Neural cell (in vitro differentiated cells): ENCODE results near the gene TRAF6. TPM values are rescaled to one million over a fixed set of nuclear protein-coding genes. Genes with fewer than 3 reads are reported as not detected.
"Not testable (repeated sequence)": the region's sequence is repeated elsewhere in the genome, so short reads cannot be mapped to it uniquely, and the experiment has no call there.

Source experiments
- H2AFZ ChIP-seq: fragments of 200-600, 300-800 bp; sonication (generic), shearing (Covaris generic); 2 replicates; pipeline ENCODE4 v1.6.0; 2014; ENCODE audit warnings: low read depth, mild to moderate bottlenecking, antibody characterized with exemption, low read length, moderate library complexity
- H3F3A ChIP-seq: fragments of 200-600 bp; shearing (Covaris generic); 2 replicates; pipeline ENCODE4 v1.6.1; 2016; ENCODE audit warnings: mild to moderate bottlenecking, moderate library complexity, mixed read lengths, antibody characterized with exemption, low read length; ENCODE audit not compliant: insufficient read depth, poor library complexity, severe bottlenecking
- H3K27ac ChIP-seq: fragments of 200-600, 300-800 bp; sonication (generic), shearing (Covaris generic); 2 replicates; pipeline ENCODE4 v1.5.1; 2014; ENCODE audit warnings: mild to moderate bottlenecking, low read length, moderate library complexity
- H3K27me3 ChIP-seq: fragments of 300-800, 200-600 bp; sonication (generic), shearing (Covaris generic); 2 replicates; pipeline ENCODE4 v1.6.0; 2014; ENCODE audit warnings: mild to moderate bottlenecking, low read depth, low read length, moderate library complexity; ENCODE audit not compliant: insufficient read depth
- H3K36me3 ChIP-seq: fragments of 300-800, 200-600 bp; sonication (generic), shearing (Covaris generic); 2 replicates; pipeline ENCODE4 v1.5.1; 2014; ENCODE audit warnings: mild to moderate bottlenecking, antibody characterized with exemption, low read length, moderate library complexity; ENCODE audit not compliant: insufficient read depth
- H3K4me2 ChIP-seq: fragments of 300-800, 200-600 bp; sonication (generic), shearing (Covaris generic); 2 replicates; pipeline ENCODE4 v1.6.0; 2014; ENCODE audit warnings: mild to moderate bottlenecking, low read length
- H3K4me3 ChIP-seq: fragments of 300-800, 200-600 bp; sonication (generic), shearing (Covaris generic); 2 replicates; pipeline ENCODE4 v1.5.1; 2014; ENCODE audit warnings: mild to moderate bottlenecking, low read length, moderate library complexity
- H3K79me2 ChIP-seq: fragments of 200-600 bp; shearing (Covaris generic); replicated peaks from 2 replicates; pipeline ENCODE4 v1.6.0; 2014; ENCODE audit warnings: mild to moderate bottlenecking, low read length, moderate library complexity; ENCODE audit not compliant: insufficient read depth
- H3K9ac ChIP-seq: fragments of 300-800, 200-600 bp; sonication (generic), shearing (Covaris generic); 2 replicates; pipeline ENCODE4 v1.6.1; 2016; ENCODE audit warnings: mild to moderate bottlenecking, low read length, mixed read lengths
- H3K9me2 ChIP-seq: fragments of 200-600 bp; shearing (Covaris generic); 2 replicates; pipeline ENCODE4 v1.6.1; 2016; ENCODE audit warnings: mild to moderate bottlenecking, low read length, mixed read lengths; ENCODE audit not compliant: insufficient read depth
- H3K9me3 ChIP-seq: fragments of 200-600, 300-800 bp; sonication (generic), shearing (Covaris generic); 2 replicates; pipeline ENCODE4 v1.6.1; 2016; ENCODE audit warnings: mild to moderate bottlenecking, mixed run types, low read length, moderate library complexity, mixed read lengths
- H4K20me1 ChIP-seq: fragments of 200-600 bp; shearing (Covaris generic); 2 replicates; pipeline ENCODE4 v1.6.1; 2016; ENCODE audit warnings: mild to moderate bottlenecking, mixed run types; ENCODE audit not compliant: insufficient read depth
- CTCF ChIP-seq: fragments of 450-650 bp; IDR thresholded peaks from 2 replicates; pipeline ENCODE4 v1.5.1; 2014; ENCODE audit warnings: antibody characterized with exemption, mild to moderate bottlenecking, moderate library complexity; ENCODE audit not compliant: poor library complexity, severe bottlenecking
- EP300 ChIP-seq: fragments of 450-650 bp; conservative IDR thresholded peaks from 2 replicates; pipeline ENCODE4 v1.6.1; 2014; ENCODE audit warnings: antibody characterized with exemption, mild to moderate bottlenecking, moderate library complexity; ENCODE audit not compliant: poor library complexity, severe bottlenecking
- EZH2 ChIP-seq: fragments of 200-600, 300-800 bp; shearing (Covaris generic), sonication (generic); IDR thresholded peaks from 2 replicates; pipeline ENCODE4 v1.6.1; 2014; ENCODE audit warnings: antibody characterized with exemption, low read length, borderline replicate concordance, mild to moderate bottlenecking; ENCODE audit not compliant: insufficient read depth, poor library complexity, severe bottlenecking
- MXI1 ChIP-seq: fragments of 450-650 bp; conservative IDR thresholded peaks from 2 replicates; pipeline ENCODE4 v1.6.1; 2014; ENCODE audit warnings: antibody characterized with exemption, mild to moderate bottlenecking; ENCODE audit not compliant: poor library complexity, severe bottlenecking
- POLR2AphosphoS5 ChIP-seq: IDR thresholded peaks from 2 replicates; pipeline ENCODE4 v1.6.1; 2012
- RAD21 ChIP-seq: fragments of 450-650 bp; conservative IDR thresholded peaks from 2 replicates; pipeline ENCODE4 v1.6.1; 2014; ENCODE audit warnings: antibody characterized with exemption, mild to moderate bottlenecking, moderate library complexity
- SMC3 ChIP-seq: fragments of 450-650 bp; conservative IDR thresholded peaks from 2 replicates; pipeline ENCODE4 v1.6.1; 2014; ENCODE audit warnings: antibody characterized with exemption, mild to moderate bottlenecking, moderate library complexity; ENCODE audit not compliant: poor library complexity
- TAF1 ChIP-seq: IDR thresholded peaks from 2 replicates; pipeline ENCODE4 v1.6.1; 2012; ENCODE audit warnings: low read depth
- polyA plus RNA-seq: library from polyadenylated mRNA; depleted of rRNA; stranded (reverse); fragments of >200 nt; gene quantifications from 2 replicates; pipeline ENCODE4 v1.2.3, GENCODE V29; 2014
- TF ChIP-seq, protein P1 (sequence below): IDR thresholded peaks from 2 replicates; pipeline ENCODE4 v1.6.1; 2012; ENCODE audit warnings: borderline replicate concordance

The TRAF6 gene
- polyA plus RNA-seq, 1 donor from 2014 or later = 7.5 TPM

DNA sequence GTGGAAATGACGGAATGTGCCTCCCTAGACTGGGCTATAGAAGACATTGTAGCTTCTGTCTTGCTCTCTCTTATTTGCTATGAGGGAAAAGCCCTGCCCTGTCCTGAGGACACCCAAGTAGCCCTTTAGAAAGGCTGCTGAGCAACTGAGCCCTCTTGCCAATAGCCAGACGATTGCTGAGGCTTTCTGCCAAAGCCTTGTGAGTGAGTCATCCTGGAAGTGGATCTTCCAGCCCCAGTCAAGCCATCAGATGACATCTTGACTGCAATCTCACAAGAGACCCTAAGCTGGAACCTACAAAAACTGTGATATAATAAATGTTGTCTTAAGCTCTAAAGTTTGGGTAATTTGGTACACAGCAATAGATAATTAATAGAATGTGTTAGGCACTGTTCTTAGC, 3.9 kb upstream of the TRAF6 start:
- Histone ChIP-seq H3K4me2 (no peak overlapping the region), H3K79me2 (peaks cover 6% of the 10 kb centered on the region), H4K20me1 (no peaks in the 10 kb centered on the region), H3K27me3 (no peaks in the 10 kb centered on the region), H3K27ac (no peak overlapping the region), H3K9me2 (no peaks in the 10 kb centered on the region), H3K4me3 (no peak overlapping the region), H3K9me3 (no peaks in the 10 kb centered on the region), H3K36me3 (no peaks in the 10 kb centered on the region), H3F3A (no peaks in the 10 kb centered on the region), H3K9ac (no peak overlapping the region), H2AFZ (no peak overlapping the region)
- TF ChIP-seq, protein P1, sequence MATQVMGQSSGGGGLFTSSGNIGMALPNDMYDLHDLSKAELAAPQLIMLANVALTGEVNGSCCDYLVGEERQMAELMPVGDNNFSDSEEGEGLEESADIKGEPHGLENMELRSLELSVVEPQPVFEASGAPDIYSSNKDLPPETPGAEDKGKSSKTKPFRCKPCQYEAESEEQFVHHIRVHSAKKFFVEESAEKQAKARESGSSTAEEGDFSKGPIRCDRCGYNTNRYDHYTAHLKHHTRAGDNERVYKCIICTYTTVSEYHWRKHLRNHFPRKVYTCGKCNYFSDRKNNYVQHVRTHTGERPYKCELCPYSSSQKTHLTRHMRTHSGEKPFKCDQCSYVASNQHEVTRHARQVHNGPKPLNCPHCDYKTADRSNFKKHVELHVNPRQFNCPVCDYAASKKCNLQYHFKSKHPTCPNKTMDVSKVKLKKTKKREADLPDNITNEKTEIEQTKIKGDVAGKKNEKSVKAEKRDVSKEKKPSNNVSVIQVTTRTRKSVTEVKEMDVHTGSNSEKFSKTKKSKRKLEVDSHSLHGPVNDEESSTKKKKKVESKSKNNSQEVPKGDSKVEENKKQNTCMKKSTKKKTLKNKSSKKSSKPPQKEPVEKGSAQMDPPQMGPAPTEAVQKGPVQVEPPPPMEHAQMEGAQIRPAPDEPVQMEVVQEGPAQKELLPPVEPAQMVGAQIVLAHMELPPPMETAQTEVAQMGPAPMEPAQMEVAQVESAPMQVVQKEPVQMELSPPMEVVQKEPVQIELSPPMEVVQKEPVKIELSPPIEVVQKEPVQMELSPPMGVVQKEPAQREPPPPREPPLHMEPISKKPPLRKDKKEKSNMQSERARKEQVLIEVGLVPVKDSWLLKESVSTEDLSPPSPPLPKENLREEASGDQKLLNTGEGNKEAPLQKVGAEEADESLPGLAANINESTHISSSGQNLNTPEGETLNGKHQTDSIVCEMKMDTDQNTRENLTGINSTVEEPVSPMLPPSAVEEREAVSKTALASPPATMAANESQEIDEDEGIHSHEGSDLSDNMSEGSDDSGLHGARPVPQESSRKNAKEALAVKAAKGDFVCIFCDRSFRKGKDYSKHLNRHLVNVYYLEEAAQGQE = no peak
- TF ChIP-seq TAF1 (no peak), EP300 (no peak), EZH2 (no peak), MXI1 (no peak), SMC3 (no peak), POLR2AphosphoS5 (no peak), CTCF (no peak), RAD21 (no peak)

GRCh38 chr11:36512016-36512415, 1.9 kb upstream of the TRAF6 start:
- H3F3A ChIP-seq = no peaks in the 10 kb centered on the region
- H3K4me3 ChIP-seq = no peak overlapping the region
- H3K36me3 ChIP-seq = no peaks in the 10 kb centered on the region
- no peaks in the 10 kb centered on the region for H3K9me2 ChIP-seq
- H3K4me2 ChIP-seq = no peak overlapping the region
- no peak overlapping the region for H3K9ac ChIP-seq
- peaks cover 13% of the 10 kb centered on the region for H3K79me2 ChIP-seq
- no peak for TF ChIP-seq POLR2AphosphoS5
- TF ChIP-seq SMC3 = no peak
- TF ChIP-seq EP300 = no peak
- TF ChIP-seq CTCF = no peak
- no peak for TF ChIP-seq RAD21
- no peak for TF ChIP-seq EZH2
- no peak overlapping the region for H2AFZ ChIP-seq
- H3K9me3 ChIP-seq = no peaks in the 10 kb centered on the region
- H3K27me3 ChIP-seq = no peaks in the 10 kb centered on the region
- no peaks in the 10 kb centered on the region for H4K20me1 ChIP-seq
- no peak overlapping the region for H3K27ac ChIP-seq

DNA sequence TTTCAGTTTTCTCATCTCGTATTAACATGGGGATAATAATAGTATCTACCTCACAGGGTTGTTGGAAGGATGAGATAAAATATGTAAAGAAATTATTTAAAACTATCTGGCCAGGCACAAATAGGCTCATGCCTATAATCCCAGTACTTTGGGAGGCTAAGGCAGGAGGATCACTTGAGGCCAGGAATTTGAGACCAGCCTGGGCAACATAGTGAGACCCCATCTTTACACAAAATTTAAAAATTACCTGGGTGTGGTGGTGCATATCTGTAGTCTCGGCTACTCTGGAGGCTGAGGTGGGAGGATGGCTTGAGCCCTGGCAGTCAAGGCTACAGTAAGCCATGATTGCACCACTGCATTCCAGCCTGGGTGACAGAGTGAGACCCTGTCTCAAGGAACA, 990 bp upstream of the TRAF6 start:
- not testable (repeated sequence) for H3K9me2 ChIP-seq, H3K9me3 ChIP-seq, H4K20me1 ChIP-seq, H3K27me3 ChIP-seq, H3K4me2 ChIP-seq, H3K36me3 ChIP-seq, H3K27ac ChIP-seq, H2AFZ ChIP-seq, H3F3A ChIP-seq, H3K9ac ChIP-seq
- H3K4me3 ChIP-seq = peak overlapping the region; percentile 99
- peaks cover 13% of the 10 kb centered on the region for H3K79me2 ChIP-seq
